GM12878 (cell line): ENCODE results near the gene SNRPD2. TPM values are rescaled to one million over a fixed set of nuclear protein-coding genes. Genes with fewer than 3 reads are reported as not detected.
A peak's percentile ranks its signal among the peaks of the same experiment; 100 is the strongest.

ENCODE experiments used
- microRNA counts: library from miRNA; unstranded; fragments of <30 nt; microRNA quantifications from one replicate; lab custom pipeline; 2016
- microRNA-seq: library from miRNA; unstranded; fragments of <30 nt; microRNA quantifications from one replicate; pipeline ENCODE4, GENCODE V29; 2018
- polyA plus RNA-seq, 11 experiments: library from polyadenylated mRNA; depleted of rRNA in 4 of 11; unstranded in 6 of 11; stranded (reverse) in 5 of 11; fragments of >200 nt; fragmentation: Nextera tagmentation in 4 of 11; fragmentation: Illumina TruSeq in 1 of 11; extraction: Ambion mirVana in 4 of 11; extraction: Trizol in 1 of 11; gene quantifications; 1 replicate in 1 of 11; 2 replicates in 10 of 11; pipeline versions ENCODE4 v1.2.1 to v1.2.3, GENCODE V29; 2011 to 2016; ENCODE audit warnings: inconsistent platforms in 2 of 11, missing spikeins in 2 of 11, low read depth in 1 of 11
- small RNA-seq: library from RNA; depleted of rRNA; stranded (forward); fragments of <200 nt; gene quantifications from one replicate; pipeline ENCODE3, GENCODE V24; 2014
- total RNA-seq, 4 experiments: library from RNA; depleted of rRNA in 3 of 4; stranded (reverse); fragments of >200 nt in 3 of 4; fragmentation: Illumina TruSeq in 1 of 4; extraction: Trizol in 1 of 4; gene quantifications; 2 replicates each; pipeline versions ENCODE4 v1.2.1 to v1.2.3, GENCODE V29; 2013 to 2021

SNRPD2 gene
- total and polyA plus RNA-seq, 10 of the 15 experiments (the other 5 are each of a cell fraction or from before 2014, with no cell fraction given): 526 to 3,621 (median 951) TPM

MicroRNAs within 50 kb of the gene (microRNA counts, 767-probe panel; counts per million panel counts)
- microRNA hsa-miR-330-3p (lab: Ali Mortazavi, UCI) (1,346 counts per million, percentile 48 among the panel's probes with 10 or more counts), microRNA hsa-miR-330-5p (lab: Ali Mortazavi, UCI) (516 counts per million, percentile 8 among the panel's probes with 10 or more counts), microRNA hsa-miR-642a-5p (lab: Ali Mortazavi, UCI) (1,807 counts per million, percentile 70 among the panel's probes with 10 or more counts), microRNA hsa-miR-642b-3p (lab: Ali Mortazavi, UCI) (977 counts per million, percentile 26 among the panel's probes with 10 or more counts)

Small RNA genes within 50 kb of the gene (microRNA-seq; reads per million reads assigned to microRNA genes)
- gene MIR330 (587 reads per million, percentile 85 among the genes with 10 or more reads in this experiment), gene MIR642A (not detected), gene MIR642B (not detected)

Small RNA genes within 50 kb of the gene (small RNA-seq; reads per million reads assigned to genes)
- gene MIR642A (9.9 reads per million, percentile 95 among the genes with 10 or more reads in this experiment), gene RN7SL836P (0.12 reads per million)

Other genes with a start within 250 kb of the SNRPD2 start
Only the 7 nearest of the 20 such genes appear.
- not detected in 2 replicates for gene GPR4, start 89.7 kb downstream of the SNRPD2 start, total RNA-seq (2014; rRNA removed)
- not detected in 2 replicates for gene GPR4, start 89.7 kb downstream of the SNRPD2 start, total RNA-seq (2014; rRNA removed; fragmentation: Illumina TruSeq; extraction: Trizol)
- not detected in 2 replicates for gene GPR4, start 89.7 kb downstream of the SNRPD2 start, total RNA-seq (2021)
- not detected in 2 replicates for gene GPR4, start 89.7 kb downstream of the SNRPD2 start, polyA plus RNA-seq (2011; rRNA removed)
- gene GPR4, start 89.7 kb downstream of the SNRPD2 start, polyA plus RNA-seq (2014; fragmentation: Illumina TruSeq; extraction: Trizol): not detected in 2 replicates
- not detected for gene GPR4, start 89.7 kb downstream of the SNRPD2 start, polyA plus RNA-seq (2014; fragmentation: Nextera tagmentation; extraction: Ambion mirVana)
- 0.03 TPM in 1 of 2 replicates, not detected in the other for gene GPR4, start 89.7 kb downstream of the SNRPD2 start, polyA plus RNA-seq (2014; rRNA removed)
- not detected for gene GPR4, start 89.7 kb downstream of the SNRPD2 start, polyA plus RNA-seq (2016; fragmentation: Nextera tagmentation; extraction: Ambion mirVana)
- gene EML2, start 52.6 kb downstream of the SNRPD2 start, total RNA-seq (2014; rRNA removed): 44.0 and 46.7 TPM in 2 replicates
- gene EML2, start 52.6 kb downstream of the SNRPD2 start, total RNA-seq (2014; rRNA removed; fragmentation: Illumina TruSeq; extraction: Trizol): 23.4 and 23.8 TPM in 2 replicates
- gene EML2, start 52.6 kb downstream of the SNRPD2 start, total RNA-seq (2021): 64.0 and 72.2 TPM in 2 replicates
- 28.4 and 47.7 TPM in 2 replicates for gene EML2, start 52.6 kb downstream of the SNRPD2 start, polyA plus RNA-seq (2011; rRNA removed)
- 18.2 and 25.3 TPM in 2 replicates for gene EML2, start 52.6 kb downstream of the SNRPD2 start, polyA plus RNA-seq (2014; fragmentation: Illumina TruSeq; extraction: Trizol)
- 1 to 10 TPM; 1.6 to 2.2 TPM for gene EML2, start 52.6 kb downstream of the SNRPD2 start, polyA plus RNA-seq (2014; fragmentation: Nextera tagmentation; extraction: Ambion mirVana)
- 56.1 and 56.6 TPM in 2 replicates for gene EML2, start 52.6 kb downstream of the SNRPD2 start, polyA plus RNA-seq (2014; rRNA removed)
- gene EML2, start 52.6 kb downstream of the SNRPD2 start, polyA plus RNA-seq (2016; fragmentation: Nextera tagmentation; extraction: Ambion mirVana): 10 to 100 TPM; 27.4 to 27.6 TPM
- 14.5 and 17.8 TPM in 2 replicates for gene GIPR, start 23.7 kb downstream of the SNRPD2 start, total RNA-seq (2014; rRNA removed)
- 17.9 and 18.0 TPM in 2 replicates for gene GIPR, start 23.7 kb downstream of the SNRPD2 start, total RNA-seq (2014; rRNA removed; fragmentation: Illumina TruSeq; extraction: Trizol)
- 22.1 and 25.6 TPM in 2 replicates for gene GIPR, start 23.7 kb downstream of the SNRPD2 start, total RNA-seq (2021)
- gene GIPR, start 23.7 kb downstream of the SNRPD2 start, polyA plus RNA-seq (2011; rRNA removed): 12.3 and 13.8 TPM in 2 replicates
- gene GIPR, start 23.7 kb downstream of the SNRPD2 start, polyA plus RNA-seq (2014; fragmentation: Illumina TruSeq; extraction: Trizol): 10.5 and 13.6 TPM in 2 replicates
- gene GIPR, start 23.7 kb downstream of the SNRPD2 start, polyA plus RNA-seq (2014; fragmentation: Nextera tagmentation; extraction: Ambion mirVana): 1 to 10 TPM; 1.7 TPM
- gene GIPR, start 23.7 kb downstream of the SNRPD2 start, polyA plus RNA-seq (2014; rRNA removed): 26.3 and 27.1 TPM in 2 replicates
- gene GIPR, start 23.7 kb downstream of the SNRPD2 start, polyA plus RNA-seq (2016; fragmentation: Nextera tagmentation; extraction: Ambion mirVana): 1 to 10 TPM; 4.2 to 5.4 TPM
- 17.5 and 19.4 TPM in 2 replicates for gene QPCTL, start 713 bp upstream of the SNRPD2 start, total RNA-seq (2014; rRNA removed)
- 6.9 and 7.6 TPM in 2 replicates for gene QPCTL, start 713 bp upstream of the SNRPD2 start, total RNA-seq (2014; rRNA removed; fragmentation: Illumina TruSeq; extraction: Trizol)
- 22.6 and 23.9 TPM in 2 replicates for gene QPCTL, start 713 bp upstream of the SNRPD2 start, total RNA-seq (2021)
- 6.1 and 11.3 TPM in 2 replicates for gene QPCTL, start 713 bp upstream of the SNRPD2 start, polyA plus RNA-seq (2011; rRNA removed)
- 7.4 and 9.0 TPM in 2 replicates for gene QPCTL, start 713 bp upstream of the SNRPD2 start, polyA plus RNA-seq (2014; fragmentation: Illumina TruSeq; extraction: Trizol)
- 1 to 10 TPM; 1.1 to 1.7 TPM for gene QPCTL, start 713 bp upstream of the SNRPD2 start, polyA plus RNA-seq (2014; fragmentation: Nextera tagmentation; extraction: Ambion mirVana)
- gene QPCTL, start 713 bp upstream of the SNRPD2 start, polyA plus RNA-seq (2014; rRNA removed): 21.0 and 24.1 TPM in 2 replicates
- gene QPCTL, start 713 bp upstream of the SNRPD2 start, polyA plus RNA-seq (2016; fragmentation: Nextera tagmentation; extraction: Ambion mirVana): 10 to 100 TPM; 11.1 to 12.6 TPM
- gene FBXO46, start 38.9 kb upstream of the SNRPD2 start, total RNA-seq (2014; rRNA removed): 23.6 and 26.4 TPM in 2 replicates
- gene FBXO46, start 38.9 kb upstream of the SNRPD2 start, total RNA-seq (2014; rRNA removed; fragmentation: Illumina TruSeq; extraction: Trizol): 8.3 and 11.0 TPM in 2 replicates
- 50.4 and 61.5 TPM in 2 replicates for gene FBXO46, start 38.9 kb upstream of the SNRPD2 start, total RNA-seq (2021)
- gene FBXO46, start 38.9 kb upstream of the SNRPD2 start, polyA plus RNA-seq (2011; rRNA removed): 4.3 and 5.9 TPM in 2 replicates
- gene FBXO46, start 38.9 kb upstream of the SNRPD2 start, polyA plus RNA-seq (2014; fragmentation: Illumina TruSeq; extraction: Trizol): 11.3 and 17.2 TPM in 2 replicates
- gene FBXO46, start 38.9 kb upstream of the SNRPD2 start, polyA plus RNA-seq (2014; fragmentation: Nextera tagmentation; extraction: Ambion mirVana): 1 to 10 TPM; 2.5 to 7.1 TPM
- gene FBXO46, start 38.9 kb upstream of the SNRPD2 start, polyA plus RNA-seq (2014; rRNA removed): 25.3 and 31.3 TPM in 2 replicates
- 10 to 100 TPM; 16.1 to 28.8 TPM for gene FBXO46, start 38.9 kb upstream of the SNRPD2 start, polyA plus RNA-seq (2016; fragmentation: Nextera tagmentation; extraction: Ambion mirVana)
- 0.11 and 0.17 TPM in 2 replicates for gene MEIOSIN, start 41.5 kb upstream of the SNRPD2 start, total RNA-seq (2014; rRNA removed)
- gene MEIOSIN, start 41.5 kb upstream of the SNRPD2 start, total RNA-seq (2014; rRNA removed; fragmentation: Illumina TruSeq; extraction: Trizol): not detected in 2 replicates
- gene MEIOSIN, start 41.5 kb upstream of the SNRPD2 start, total RNA-seq (2021): not detected in 2 replicates
- gene MEIOSIN, start 41.5 kb upstream of the SNRPD2 start, polyA plus RNA-seq (2011; rRNA removed): 0.04 and 0.11 TPM in 2 replicates
- gene MEIOSIN, start 41.5 kb upstream of the SNRPD2 start, polyA plus RNA-seq (2014; fragmentation: Illumina TruSeq; extraction: Trizol): 0.06 TPM in 1 of 2 replicates, not detected in the other
- not detected for gene MEIOSIN, start 41.5 kb upstream of the SNRPD2 start, polyA plus RNA-seq (2014; fragmentation: Nextera tagmentation; extraction: Ambion mirVana)
- 0.04 and 0.05 TPM in 2 replicates for gene MEIOSIN, start 41.5 kb upstream of the SNRPD2 start, polyA plus RNA-seq (2014; rRNA removed)
- under 1 TPM; 0.19 to 0.66 TPM for gene MEIOSIN, start 41.5 kb upstream of the SNRPD2 start, polyA plus RNA-seq (2016; fragmentation: Nextera tagmentation; extraction: Ambion mirVana)
- 3.9 and 5.8 TPM in 2 replicates for gene SIX5, start 77.3 kb upstream of the SNRPD2 start, total RNA-seq (2014; rRNA removed)
- gene SIX5, start 77.3 kb upstream of the SNRPD2 start, total RNA-seq (2014; rRNA removed; fragmentation: Illumina TruSeq; extraction: Trizol): 2.7 TPM in 2 replicates
- gene SIX5, start 77.3 kb upstream of the SNRPD2 start, total RNA-seq (2021): 10.1 and 10.5 TPM in 2 replicates
- gene SIX5, start 77.3 kb upstream of the SNRPD2 start, polyA plus RNA-seq (2011; rRNA removed): 0.66 and 2.3 TPM in 2 replicates
- 1.2 and 3.3 TPM in 2 replicates for gene SIX5, start 77.3 kb upstream of the SNRPD2 start, polyA plus RNA-seq (2014; fragmentation: Illumina TruSeq; extraction: Trizol)
- not detected for gene SIX5, start 77.3 kb upstream of the SNRPD2 start, polyA plus RNA-seq (2014; fragmentation: Nextera tagmentation; extraction: Ambion mirVana)
- 8.1 and 9.8 TPM in 2 replicates for gene SIX5, start 77.3 kb upstream of the SNRPD2 start, polyA plus RNA-seq (2014; rRNA removed)
- 1 to 10 TPM; 1.9 to 2.3 TPM for gene SIX5, start 77.3 kb upstream of the SNRPD2 start, polyA plus RNA-seq (2016; fragmentation: Nextera tagmentation; extraction: Ambion mirVana)